Natural killer cell treated with Interleukin-12 subunit alpha and Interleukin-12 subunit beta and Interleukin-15 and Interleukin-18, amount 100 ng/mL, for 72 hours (primary cell): ENCODE data around the gene SPRING1. TPM values are rescaled to one million over a fixed set of nuclear protein-coding genes. Genes with fewer than 3 reads are reported as not detected.

ENCODE experiments used
- ATAC-seq, 2 donors: fragments of 150-1000 bp; cut with Tn5 transposase in 1 of 2; sonication (Bioruptor Pico), chemical (Tn5 transposase) in 1 of 2; 2 replicates each; pipeline ENCODE4 v1.10.0; 2021
- DNase-seq: peaks from one replicate; pipeline ENCODE4 v3.0.0; 2022; ENCODE audit warnings: low spot score
- H3K27ac Mint-ChIP-seq, 2 donors: 1 replicate in 1 of 2; 2 replicates in 1 of 2; pipeline ENCODE4 v1.8.0; 2022; ENCODE audit warnings: mixed read lengths in 2 of 2, mild to moderate bottlenecking in 1 of 2, moderate library complexity in 1 of 2
- H3K27me3 Mint-ChIP-seq, 2 donors: 1 replicate in 1 of 2; 2 replicates in 1 of 2; pipeline ENCODE4 v1.8.0; 2022; ENCODE audit warnings: mixed read lengths in 2 of 2
- H3K36me3 Mint-ChIP-seq: one replicate; pipeline ENCODE4 v1.8.0; 2022; ENCODE audit warnings: mixed read lengths
- H3K4me1 Mint-ChIP-seq, 2 donors: 1 replicate in 1 of 2; 2 replicates in 1 of 2; pipeline ENCODE4 v1.8.0; 2022; ENCODE audit warnings: low read depth in 2 of 2, mixed read lengths in 2 of 2, mild to moderate bottlenecking in 1 of 2
- H3K4me3 Mint-ChIP-seq: one replicate; pipeline ENCODE4 v1.8.0; 2022; ENCODE audit warnings: mixed read lengths
- H3K9me3 Mint-ChIP-seq: 2 replicates; pipeline ENCODE4 v1.8.0; 2022; ENCODE audit warnings: mixed read lengths
- total RNA-seq, 2 donors: library from RNA; stranded (reverse); gene quantifications; one replicate each; pipeline ENCODE4 v1.2.3, GENCODE V29; 2022

SPRING1 gene
- total RNA-seq, 2 donors from 2014 or later: 45.8 to 49.7 TPM

DNA sequence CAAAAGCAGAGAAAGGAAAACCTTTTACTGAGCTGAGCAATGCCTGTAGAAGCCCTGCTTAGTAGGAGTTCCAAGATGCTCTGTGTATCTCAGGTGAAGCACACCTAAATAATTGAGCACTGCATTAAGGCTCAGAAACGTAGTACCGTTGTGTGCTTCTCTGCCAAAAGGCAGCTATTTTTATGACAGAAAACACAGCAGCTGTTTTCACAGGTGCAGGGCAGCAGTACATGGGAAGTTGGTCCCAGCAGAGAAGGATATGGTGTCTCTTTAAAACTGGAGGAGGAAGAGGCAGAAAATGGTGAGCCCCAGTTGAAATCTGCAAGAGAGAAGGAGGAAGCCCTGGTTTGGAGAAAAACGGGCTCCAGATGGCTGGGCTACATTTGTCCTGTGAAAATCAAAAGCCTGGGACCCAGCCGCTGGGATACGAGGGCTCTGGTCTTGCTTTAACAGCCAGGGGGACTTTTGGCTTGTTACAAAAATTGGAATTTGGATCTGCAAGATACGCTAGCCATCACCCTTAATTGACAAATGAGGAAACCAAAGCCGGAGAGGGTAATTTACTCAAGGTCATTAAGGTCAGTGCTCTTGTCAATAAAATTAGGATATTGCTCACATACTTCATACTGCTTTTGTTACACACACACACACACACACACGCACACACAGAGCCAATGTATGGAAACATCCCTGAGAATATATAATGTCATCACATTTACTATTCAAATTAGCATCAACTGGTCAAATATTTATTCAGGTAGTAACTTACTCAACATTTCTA, 27.3 kb downstream of the SPRING1 start:
- Mint-ChIP-seq H3K9me3 (no peaks in the 10 kb centered on the region), H3K27ac (no peak overlapping the region), H3K4me1 (peaks cover 9% of the 10 kb centered on the region in 2 donors), H3K36me3 (peaks cover under 1% of the 10 kb centered on the region), H3K27me3 (peaks cover 12 to 16% of the 10 kb centered on the region in 2 donors), H3K4me3 (no peak overlapping the region)
- no peak for DNase-seq
- no peak for ATAC-seq

DNA sequence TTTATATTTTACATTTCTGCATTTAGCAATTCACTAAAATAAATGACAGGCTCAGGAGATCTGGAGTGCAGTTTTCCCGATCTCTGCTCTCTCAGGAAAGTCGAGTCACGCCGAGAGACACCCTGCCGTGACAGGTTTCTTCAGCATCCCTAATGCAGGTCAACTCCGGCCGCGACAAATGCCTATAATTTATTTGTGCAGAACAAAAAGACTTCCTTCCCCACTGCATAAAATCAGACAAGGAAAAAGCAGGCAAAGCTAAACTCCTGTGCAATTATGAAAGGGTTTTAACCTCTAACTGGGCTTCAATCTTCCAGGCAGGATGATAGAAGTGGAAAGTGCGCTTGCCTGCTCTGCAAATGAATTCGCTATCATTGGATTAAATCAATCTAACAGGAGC, 28.1 kb downstream of the SPRING1 start:
- peaks cover 9% of the 10 kb centered on the region in 2 donors for H3K4me1 Mint-ChIP-seq
- ATAC-seq: no peak
- no peaks in the 10 kb centered on the region for H3K36me3 Mint-ChIP-seq
- H3K27me3 Mint-ChIP-seq: peaks cover 12 to 16% of the 10 kb centered on the region in 2 donors
- DNase-seq: no peak
- H3K4me3 Mint-ChIP-seq: no peak overlapping the region
- H3K9me3 Mint-ChIP-seq: no peaks in the 10 kb centered on the region
- no peak overlapping the region for H3K27ac Mint-ChIP-seq

DNA sequence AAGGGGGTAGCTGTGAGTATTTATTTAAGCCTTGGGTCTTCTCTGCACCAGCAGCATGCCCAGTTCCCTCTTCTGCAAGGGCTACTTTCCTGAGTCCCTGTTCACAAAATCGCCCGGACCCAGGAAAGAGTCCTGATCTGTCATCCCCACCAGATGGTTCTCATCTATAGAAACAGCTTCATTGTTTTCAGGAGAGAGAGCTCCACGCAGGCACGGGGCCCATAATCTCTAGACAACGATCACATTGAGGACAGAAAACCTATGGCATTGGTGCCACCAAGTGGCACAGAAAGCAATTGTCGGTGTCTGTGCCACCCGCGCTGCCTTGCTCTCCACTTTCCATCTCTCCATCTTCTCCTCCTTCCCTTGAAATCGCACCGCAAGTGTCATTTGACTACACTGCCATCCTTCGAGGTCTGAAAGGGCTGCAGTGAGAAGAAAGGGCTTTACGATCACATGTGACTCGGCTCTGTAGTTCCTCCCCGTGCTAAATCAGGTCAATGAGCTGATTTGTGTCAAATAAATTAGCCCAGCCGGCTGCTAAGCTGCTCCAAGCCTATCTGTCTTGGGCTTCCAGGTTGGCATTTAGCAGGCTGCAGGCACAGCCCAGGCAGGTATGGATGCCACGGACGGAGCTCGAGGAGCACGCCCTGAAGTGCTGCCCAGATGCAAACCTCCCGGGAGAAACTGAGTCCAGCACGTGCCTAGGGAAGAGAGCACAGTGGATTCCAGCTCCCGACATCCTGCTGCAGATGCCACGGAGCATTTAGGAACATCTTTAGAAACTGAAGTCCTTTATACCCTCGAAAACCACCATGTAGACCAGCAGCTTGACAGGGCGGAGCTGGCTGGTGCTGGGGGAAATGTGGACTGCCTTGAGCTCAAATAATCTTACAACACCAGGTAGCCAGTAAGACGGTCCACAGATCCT, 28.8 kb downstream of the SPRING1 start:
- no peak overlapping the region for H3K27ac Mint-ChIP-seq
- H3K4me3 Mint-ChIP-seq: no peak overlapping the region
- H3K9me3 Mint-ChIP-seq: no peaks in the 10 kb centered on the region
- peak; percentile 46 to 60 for ATAC-seq
- peaks cover 9% of the 10 kb centered on the region in 2 donors for H3K4me1 Mint-ChIP-seq
- no peak for DNase-seq
- no peaks in the 10 kb centered on the region for H3K36me3 Mint-ChIP-seq
- H3K27me3 Mint-ChIP-seq: peaks cover 12 to 16% of the 10 kb centered on the region in 2 donors

DNA sequence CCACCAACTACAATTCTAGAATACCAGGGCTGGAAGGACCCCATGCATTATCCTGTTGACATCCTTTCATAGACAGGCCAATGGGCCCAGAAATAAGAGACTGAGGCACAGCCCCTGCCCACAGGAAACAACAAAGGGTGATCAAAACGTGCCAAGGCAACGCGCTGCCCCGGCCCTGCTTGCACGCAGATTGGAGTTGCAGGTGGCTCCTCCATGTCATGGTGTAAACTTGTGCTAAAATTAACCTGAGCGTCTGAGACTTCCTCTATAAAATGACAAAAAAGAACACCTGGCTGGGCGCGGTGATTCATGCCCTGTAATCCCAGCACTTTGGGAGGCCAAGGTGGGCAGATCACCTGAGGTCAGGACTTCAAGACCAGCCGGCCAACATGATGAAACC, 30.1 kb downstream of the SPRING1 start:
- H3K9me3 Mint-ChIP-seq: no peaks in the 10 kb centered on the region
- H3K36me3 Mint-ChIP-seq: no peaks in the 10 kb centered on the region
- ATAC-seq (no peak), DNase-seq (no peak)
- H3K4me1 Mint-ChIP-seq: peaks cover 12 to 14% of the 10 kb centered on the region in 2 donors
- no peak overlapping the region for H3K4me3 Mint-ChIP-seq
- no peak overlapping the region for H3K27ac Mint-ChIP-seq
- peaks cover 14 to 23% of the 10 kb centered on the region in 2 donors for H3K27me3 Mint-ChIP-seq

DNA sequence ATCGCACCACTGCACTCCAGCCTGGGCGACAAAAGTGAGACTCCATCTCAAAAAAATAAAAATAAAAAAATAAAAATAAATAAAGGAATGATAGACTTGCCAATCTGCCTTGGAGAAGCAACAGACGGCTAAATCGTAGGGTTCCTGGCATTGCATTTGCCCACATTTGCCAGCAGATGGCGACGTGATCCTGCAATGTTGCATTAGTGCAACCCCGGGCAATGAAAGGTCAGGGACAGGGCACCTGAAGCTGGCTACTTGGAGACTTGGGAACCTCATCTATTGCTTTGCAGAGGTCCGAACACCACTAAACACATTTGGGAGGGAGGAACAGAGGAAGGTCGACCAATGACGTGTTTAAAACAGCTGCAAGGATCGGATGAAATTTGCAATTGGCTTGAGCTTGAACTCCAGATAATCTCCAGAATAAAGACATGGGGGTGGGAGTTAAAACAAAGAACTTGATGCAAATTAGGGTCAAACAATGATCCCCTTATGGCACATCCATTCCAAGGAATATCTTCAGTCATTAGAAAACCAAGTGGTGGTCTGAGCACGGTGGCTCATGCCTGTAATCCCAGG, 34.6 kb downstream of the SPRING1 start:
- Mint-ChIP-seq H3K36me3 (no peaks in the 10 kb centered on the region), H3K4me1 (peaks cover 3 to 5% of the 10 kb centered on the region in 2 donors), H3K27me3 (peaks cover 4 to 16% of the 10 kb centered on the region in 2 donors)

DNA sequence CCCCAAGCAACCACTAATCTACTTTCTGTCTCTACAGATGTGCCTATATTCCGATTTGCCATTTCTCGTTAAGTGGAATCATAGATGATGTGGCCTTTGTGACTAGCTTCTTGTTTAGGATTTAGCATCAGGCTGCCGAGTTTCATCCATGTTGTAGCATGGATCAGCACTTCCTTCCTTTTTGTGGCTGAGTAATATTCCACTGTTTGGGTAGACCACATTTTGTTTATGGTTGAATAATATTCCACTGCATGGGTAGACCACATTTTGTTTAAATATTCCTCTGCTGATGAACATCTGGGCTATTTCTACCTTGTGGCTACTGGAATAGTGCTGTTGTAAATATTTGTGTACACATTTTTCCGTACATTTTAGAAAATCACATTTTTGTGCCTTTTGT, 36.4 kb downstream of the SPRING1 start:
- Mint-ChIP-seq H3K4me3 (no peak overlapping the region), H3K4me1 (peaks cover 3 to 5% of the 10 kb centered on the region in 2 donors), H3K27me3 (peaks cover 7 to 14% of the 10 kb centered on the region in 2 donors), H3K27ac (no peak overlapping the region), H3K9me3 (no peaks in the 10 kb centered on the region), H3K36me3 (no peaks in the 10 kb centered on the region)
- DNase-seq (no peak), ATAC-seq (no peak)

More for the DNA sequence above, 34.6 kb downstream of the SPRING1 start:
- ATAC-seq (peak; percentile 64 to 75), DNase-seq (peak; percentile 75)
- H3K27ac Mint-ChIP-seq: no peak overlapping the region
- H3K4me3 Mint-ChIP-seq: no peak overlapping the region
- H3K9me3 Mint-ChIP-seq: no peaks in the 10 kb centered on the region

DNA sequence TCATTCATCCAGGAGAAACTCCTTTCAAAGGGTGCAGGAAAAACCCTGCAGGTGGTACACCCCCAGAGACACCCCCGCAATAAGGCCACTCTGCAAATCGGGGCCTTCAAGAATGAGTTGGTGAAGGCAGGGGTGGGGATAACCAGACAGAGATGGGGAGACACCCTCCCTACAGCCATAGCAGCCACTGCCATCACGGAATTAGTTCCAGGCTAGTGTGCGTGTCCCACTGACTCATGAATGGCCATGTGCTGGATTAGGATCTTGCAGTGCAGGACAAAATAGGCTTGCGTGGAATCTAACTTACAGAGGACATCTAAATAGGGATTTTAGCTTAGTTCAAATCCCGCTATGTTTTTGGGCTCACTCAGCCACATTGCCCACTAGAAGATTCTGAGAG, 37.8 kb downstream of the SPRING1 start:
- Mint-ChIP-seq H3K27me3 (peaks cover 12 to 20% of the 10 kb centered on the region in 2 donors), H3K4me3 (no peak overlapping the region), H3K4me1 (peaks cover 3 to 6% of the 10 kb centered on the region in 2 donors), H3K36me3 (no peaks in the 10 kb centered on the region), H3K9me3 (no peaks in the 10 kb centered on the region), H3K27ac (no peak overlapping the region)
- no peak for DNase-seq
- no peak for ATAC-seq

DNA sequence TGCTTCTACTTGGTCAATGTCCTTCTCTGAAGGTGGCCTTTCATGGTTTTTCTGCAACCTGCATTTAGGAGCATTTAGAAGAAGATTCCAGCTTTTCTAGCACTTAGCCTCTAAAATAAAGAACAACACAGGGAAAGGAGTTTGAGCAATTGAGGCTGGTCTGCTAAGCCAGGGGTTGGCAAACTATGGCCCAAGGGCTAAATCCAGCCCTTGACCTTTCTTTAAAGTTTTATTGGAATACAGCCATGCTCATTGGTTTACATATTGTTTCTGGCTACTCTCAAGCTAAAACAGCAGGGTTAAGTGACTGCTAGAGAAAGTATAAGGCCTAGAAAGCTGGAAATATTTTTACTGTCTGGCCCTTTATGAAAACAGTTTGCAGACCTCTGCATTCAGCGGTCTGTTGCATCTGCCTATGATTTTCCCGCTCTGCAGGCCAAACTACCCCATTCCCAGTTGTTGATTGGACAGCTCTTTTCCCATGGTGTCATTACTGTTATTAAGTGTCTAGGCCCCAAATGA, 39.3 kb downstream of the SPRING1 start:
- DNase-seq (no peak), ATAC-seq (no peak)
- no peak overlapping the region for H3K4me3 Mint-ChIP-seq
- peaks cover 3 to 10% of the 10 kb centered on the region in 2 donors for H3K4me1 Mint-ChIP-seq
- H3K27me3 Mint-ChIP-seq: peaks cover 21 to 31% of the 10 kb centered on the region in 2 donors
- H3K36me3 Mint-ChIP-seq: no peaks in the 10 kb centered on the region
- H3K27ac Mint-ChIP-seq: no peak overlapping the region
- no peaks in the 10 kb centered on the region for H3K9me3 Mint-ChIP-seq

DNA sequence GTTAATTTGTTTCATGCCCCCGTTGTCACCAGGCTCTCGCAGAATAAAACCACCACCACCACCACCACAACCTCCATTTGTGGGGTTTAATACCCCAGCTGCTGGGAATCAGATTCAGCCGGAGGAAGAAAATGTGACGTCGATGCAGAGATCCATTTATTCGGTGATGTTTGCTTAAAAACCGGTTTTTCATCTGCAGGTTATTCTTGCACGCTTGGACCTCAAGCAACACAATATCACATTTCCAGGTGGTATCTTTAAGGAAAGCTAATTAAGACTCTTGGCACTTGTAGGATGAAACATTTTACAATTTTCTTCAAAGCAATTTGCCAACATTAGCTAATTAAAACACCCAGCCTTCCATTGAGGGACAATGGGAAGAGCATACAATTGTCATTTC, 39.8 kb downstream of the SPRING1 start:
- DNase-seq (no peak), ATAC-seq (no peak)
- no peaks in the 10 kb centered on the region for H3K9me3 Mint-ChIP-seq
- peaks cover 0 to 6% of the 10 kb centered on the region in 2 donors for H3K4me1 Mint-ChIP-seq
- no peak overlapping the region for H3K27ac Mint-ChIP-seq
- H3K27me3 Mint-ChIP-seq: peaks cover 21 to 31% of the 10 kb centered on the region in 2 donors
- H3K36me3 Mint-ChIP-seq: no peaks in the 10 kb centered on the region
- no peak overlapping the region for H3K4me3 Mint-ChIP-seq

DNA sequence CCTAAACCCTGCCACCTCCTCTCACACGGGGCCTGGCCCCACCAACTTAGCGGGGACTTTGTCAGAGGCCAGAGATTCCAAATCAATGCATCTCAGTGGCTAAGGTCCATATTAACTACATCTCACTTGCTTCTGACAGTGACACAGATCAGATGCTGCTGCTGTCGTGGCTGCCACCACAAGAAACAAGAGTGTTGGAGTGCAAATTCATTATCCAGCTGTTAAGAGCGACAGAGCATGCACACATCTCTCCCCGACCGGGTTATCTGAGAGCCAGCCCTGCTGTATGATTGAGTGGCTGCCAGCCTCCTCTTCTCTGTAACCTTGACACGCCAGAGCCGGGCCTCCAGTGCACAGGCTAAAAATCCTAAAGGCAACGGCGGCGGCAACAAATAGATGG, 40.2 kb downstream of the SPRING1 start:
- DNase-seq: no peak
- no peak for ATAC-seq
- Mint-ChIP-seq H3K27ac (no peak overlapping the region), H3K4me1 (peaks cover 2 to 5% of the 10 kb centered on the region in 2 donors), H3K9me3 (no peaks in the 10 kb centered on the region), H3K36me3 (no peaks in the 10 kb centered on the region), H3K4me3 (no peak overlapping the region), H3K27me3 (peaks cover 24 to 33% of the 10 kb centered on the region in 2 donors)

DNA sequence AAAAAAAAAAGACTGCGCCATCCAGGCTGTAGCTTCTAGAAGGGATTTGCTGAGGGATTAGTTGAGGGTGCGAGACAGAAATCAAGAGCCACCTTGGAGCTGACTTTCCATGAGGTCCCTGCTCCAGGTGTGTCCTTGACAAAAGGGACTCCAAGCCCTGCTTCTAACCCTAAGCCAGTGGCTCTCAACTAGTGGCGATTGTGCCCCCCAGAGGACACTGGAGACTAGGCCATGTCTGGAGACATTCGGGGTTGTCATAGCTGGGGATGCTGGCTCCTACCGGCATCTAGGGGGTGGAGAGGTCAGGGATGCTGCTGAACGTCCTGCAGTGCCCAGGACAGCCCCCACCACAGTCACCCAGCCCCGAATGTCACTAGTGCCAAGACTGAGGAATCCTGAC, 40.6 kb downstream of the SPRING1 start:
- peaks cover 5% of the 10 kb centered on the region in 2 donors for H3K4me1 Mint-ChIP-seq
- no peaks in the 10 kb centered on the region for H3K36me3 Mint-ChIP-seq
- H3K4me3 Mint-ChIP-seq: no peak overlapping the region
- H3K27me3 Mint-ChIP-seq: peaks cover 26 to 37% of the 10 kb centered on the region in 2 donors
- no peak overlapping the region for H3K27ac Mint-ChIP-seq
- H3K9me3 Mint-ChIP-seq: no peaks in the 10 kb centered on the region
- no peak for DNase-seq
- peak in 1 of 2 donors; percentile 25 for ATAC-seq

DNA sequence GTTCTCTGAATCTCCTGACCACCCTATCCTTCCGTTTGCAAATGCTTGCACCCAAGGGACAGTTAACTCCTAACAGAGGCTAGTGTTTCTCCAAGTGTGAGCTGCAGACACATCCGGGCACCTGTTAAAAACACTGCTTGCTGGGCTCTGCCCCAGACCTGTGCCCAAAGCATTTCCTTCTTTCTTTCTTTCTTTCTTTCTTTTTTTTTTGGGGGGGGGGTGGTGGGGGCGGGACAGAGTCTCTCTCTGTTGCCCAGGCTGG, 42.5 kb downstream of the SPRING1 start:
- ATAC-seq (no peak), DNase-seq (no peak)
- Mint-ChIP-seq H3K36me3 (no peaks in the 10 kb centered on the region), H3K9me3 (no peaks in the 10 kb centered on the region), H3K4me1 (peaks cover 5 to 7% of the 10 kb centered on the region in 2 donors), H3K27ac (no peak overlapping the region), H3K4me3 (no peak overlapping the region), H3K27me3 (peaks cover 33 to 48% of the 10 kb centered on the region in 2 donors)

DNA sequence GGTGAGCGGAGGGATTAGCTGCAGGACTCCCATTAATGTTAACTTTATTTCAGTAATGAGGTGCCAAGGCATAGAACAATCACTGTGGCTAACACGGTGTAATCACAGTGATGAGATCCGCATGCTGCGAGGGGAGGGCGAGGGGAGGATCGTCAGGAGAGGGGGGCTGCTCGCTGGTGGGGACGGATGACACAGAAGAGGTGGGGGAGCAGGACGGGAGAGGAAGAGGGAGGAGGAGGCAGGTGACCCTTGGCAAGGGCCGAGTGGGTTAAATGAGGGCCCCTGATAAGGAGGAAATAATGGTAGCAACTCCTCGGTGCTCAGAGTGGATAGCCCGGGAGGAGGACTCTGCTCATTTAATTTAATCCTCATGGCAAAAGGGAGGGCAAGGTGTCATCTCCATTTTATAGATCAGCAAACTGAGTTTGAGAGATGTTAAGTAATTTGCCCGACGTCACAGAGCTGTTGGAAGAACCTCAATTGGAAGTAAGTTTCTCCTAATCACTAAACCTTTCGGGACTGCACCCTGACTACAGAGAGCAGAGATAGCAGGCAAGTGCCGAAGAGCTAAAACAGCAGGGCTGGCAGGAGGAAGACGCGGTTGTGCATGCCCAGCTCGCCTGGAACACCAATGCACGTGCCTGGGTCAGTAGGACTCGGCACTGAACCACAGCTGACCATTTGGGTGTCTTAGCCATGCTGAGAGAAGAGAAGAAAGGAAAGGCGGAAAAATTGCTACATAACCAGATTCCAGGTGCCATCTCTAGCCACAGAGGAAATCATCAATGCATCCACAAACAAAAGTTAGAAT, 43.0 kb downstream of the SPRING1 start:
- H3K27ac Mint-ChIP-seq: no peak overlapping the region
- H3K4me3 Mint-ChIP-seq: no peak overlapping the region
- H3K36me3 Mint-ChIP-seq: no peaks in the 10 kb centered on the region
- no peak for DNase-seq
- H3K9me3 Mint-ChIP-seq: no peaks in the 10 kb centered on the region
- peaks cover 5 to 7% of the 10 kb centered on the region in 2 donors for H3K4me1 Mint-ChIP-seq
- no peak for ATAC-seq
- H3K27me3 Mint-ChIP-seq: peaks cover 33 to 48% of the 10 kb centered on the region in 2 donors
